Mucosa of stomach (tissue), 1 donor: ENCODE measurements around the gene GNG3.

Experiments
- H3K27me3 ChIP-seq: one replicate; pipeline ENCODE4 v1.7.0; 2013; ENCODE audit warnings: mild to moderate bottlenecking, low read length; ENCODE audit not compliant: control insufficient read depth, insufficient read depth
- H3K36me3 ChIP-seq: one replicate; pipeline ENCODE4 v1.7.0; 2013; ENCODE audit warnings: low read length; ENCODE audit not compliant: control insufficient read depth, insufficient read depth
- H3K4me1 ChIP-seq: one replicate; pipeline ENCODE4 v1.7.0; 2013; ENCODE audit warnings: mild to moderate bottlenecking, low read length; ENCODE audit not compliant: control insufficient read depth, insufficient read depth
- H3K4me3 ChIP-seq: one replicate; pipeline ENCODE4 v1.7.0; 2013; ENCODE audit warnings: low read length
- H3K9ac ChIP-seq: one replicate; pipeline ENCODE4 v1.7.0; 2013; ENCODE audit warnings: mild to moderate bottlenecking, low read length, moderate library complexity
- H3K9me3 ChIP-seq: one replicate; pipeline ENCODE4 v1.7.0; 2013; ENCODE audit warnings: mild to moderate bottlenecking, low read length, moderate library complexity; ENCODE audit not compliant: control insufficient read depth
- donor health status: Pancreatic carcinoma.

GNG3 gene

GRCh38 chr11:62753736-62754603 lies 46.5 kb downstream of the GNG3 start, which contains the start of gene ZBTB3:
Gene ZBTB3 (minus strand): TSS chr11:62754160. CDS start chr11:62753664, 496 bp downstream.
- Histone ChIP-seq H3K36me3 (no peaks in the 10 kb centered on the region), H3K9ac (peak within 1 kb of the TSS; percentile 67), H3K4me3 (peak within 1 kb of the TSS; percentile 57), H3K4me1 (peaks cover 34% of the 10 kb centered on the region), H3K9me3 (no peaks in the 10 kb centered on the region), H3K27me3 (no peaks in the 10 kb centered on the region)

- Histone ChIP-seq H3K36me3 (no peaks in the 10 kb centered on the region), H3K9ac (no peak overlapping the region), H3K4me3 (no peak overlapping the region), H3K27me3 (no peaks in the 10 kb centered on the region), H3K4me1 (peaks cover 30% of the 10 kb centered on the region), H3K9me3 (no peaks in the 10 kb centered on the region)
Observed at GRCh38 chr11:62755086-62755615, 47.7 kb downstream of the GNG3 start.

GRCh38 chr11:62757846-62758788 lies 50.6 kb downstream of the GNG3 start:
- no peaks in the 10 kb centered on the region for H3K36me3 ChIP-seq
- no peaks in the 10 kb centered on the region for H3K27me3 ChIP-seq
- H3K4me1 ChIP-seq, result peaks cover 9% of the 10 kb centered on the region
- H3K4me3 ChIP-seq, result no peak overlapping the region
- H3K9me3 ChIP-seq, result no peaks in the 10 kb centered on the region
- no peak overlapping the region for H3K9ac ChIP-seq
